ENCODE data around the gene DCTN4.

DNA sequence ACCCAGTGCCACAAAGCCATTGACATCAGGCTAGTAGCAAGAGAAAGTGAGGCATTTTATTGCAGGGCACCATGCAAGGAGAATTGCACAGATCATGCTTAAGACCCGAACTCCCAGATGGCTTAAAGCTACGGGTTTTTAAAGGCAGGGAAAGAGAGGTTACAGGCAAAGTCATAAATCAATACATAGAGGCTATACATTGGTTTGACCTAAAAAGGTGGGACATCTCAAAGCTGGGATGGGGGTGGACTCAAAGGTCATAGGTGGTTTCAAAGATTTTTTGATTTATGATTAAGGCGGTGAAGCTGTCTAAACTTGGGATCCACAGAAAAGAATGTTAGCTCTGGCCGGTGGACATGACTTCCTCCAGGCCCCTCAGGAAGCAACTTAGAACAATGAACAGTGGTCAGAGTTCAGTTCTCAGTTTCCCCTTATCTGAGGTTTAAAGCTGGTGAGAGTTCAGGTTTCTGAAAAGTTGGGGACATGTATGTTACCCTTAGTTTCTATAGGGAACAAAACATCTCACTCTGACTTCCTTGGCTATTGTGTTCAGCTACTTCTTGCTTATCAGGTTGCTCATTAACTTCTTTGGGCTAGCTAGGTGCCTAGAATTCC is 51.9 kb downstream of the DCTN4 start:
- TF ChIP-seq, protein P1, sequence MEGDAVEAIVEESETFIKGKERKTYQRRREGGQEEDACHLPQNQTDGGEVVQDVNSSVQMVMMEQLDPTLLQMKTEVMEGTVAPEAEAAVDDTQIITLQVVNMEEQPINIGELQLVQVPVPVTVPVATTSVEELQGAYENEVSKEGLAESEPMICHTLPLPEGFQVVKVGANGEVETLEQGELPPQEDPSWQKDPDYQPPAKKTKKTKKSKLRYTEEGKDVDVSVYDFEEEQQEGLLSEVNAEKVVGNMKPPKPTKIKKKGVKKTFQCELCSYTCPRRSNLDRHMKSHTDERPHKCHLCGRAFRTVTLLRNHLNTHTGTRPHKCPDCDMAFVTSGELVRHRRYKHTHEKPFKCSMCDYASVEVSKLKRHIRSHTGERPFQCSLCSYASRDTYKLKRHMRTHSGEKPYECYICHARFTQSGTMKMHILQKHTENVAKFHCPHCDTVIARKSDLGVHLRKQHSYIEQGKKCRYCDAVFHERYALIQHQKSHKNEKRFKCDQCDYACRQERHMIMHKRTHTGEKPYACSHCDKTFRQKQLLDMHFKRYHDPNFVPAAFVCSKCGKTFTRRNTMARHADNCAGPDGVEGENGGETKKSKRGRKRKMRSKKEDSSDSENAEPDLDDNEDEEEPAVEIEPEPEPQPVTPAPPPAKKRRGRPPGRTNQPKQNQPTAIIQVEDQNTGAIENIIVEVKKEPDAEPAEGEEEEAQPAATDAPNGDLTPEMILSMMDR (IDR thresholded peaks at IDR 0.05) = no peak
- no peak for TF ChIP-seq POLR2A (IDR thresholded peaks at IDR 0.05)

Measured in thyroid gland (tissue), 4 donors.